ENCODE measurements around the gene BOD1L1.

BOD1L1 gene

GRCh38 chr4:13537832-13538177 lies 89.7 kb downstream of the BOD1L1 start:
- DNase-seq = no peak

- DNase-seq = no peak
These were observed 90.3 kb downstream of the BOD1L1 start for GRCh38 chr4:13537011-13537831.

- DNase-seq = no peak
These were observed 90.9 kb downstream of the BOD1L1 start for GRCh38 chr4:13536607-13537006.

GRCh38 chr4:13535708-13536361 lies 91.7 kb downstream of the BOD1L1 start:
- no peak for DNase-seq

- no peak for DNase-seq
These were observed 92.4 kb downstream of the BOD1L1 start for GRCh38 chr4:13535118-13535517.

- no peak for DNase-seq
These were observed 93.0 kb downstream of the BOD1L1 start for GRCh38 chr4:13534344-13535063.

GRCh38 chr4:13533670-13534343 lies 93.7 kb downstream of the BOD1L1 start:
- DNase-seq = no peak

GRCh38 chr4:13531625-13531998 lies 95.9 kb downstream of the BOD1L1 start:
- DNase-seq = no peak

- DNase-seq = no peak
These were observed 96.5 kb downstream of the BOD1L1 start for GRCh38 chr4:13530823-13531624.

- DNase-seq = no peak
These were observed 98.2 kb downstream of the BOD1L1 start for GRCh38 chr4:13529128-13529919.

GRCh38 chr4:13528821-13529127 lies 98.8 kb downstream of the BOD1L1 start:
- DNase-seq = no peak

- DNase-seq = no peak
These were observed 99.3 kb downstream of the BOD1L1 start for GRCh38 chr4:13527981-13528820.

- DNase-seq = no peak
These were observed 100.1 kb downstream of the BOD1L1 start for GRCh38 chr4:13527192-13527980.

GRCh38 chr4:13526658-13527057 lies 100.9 kb downstream of the BOD1L1 start:
- no peak for DNase-seq

- no peak for DNase-seq
These were observed 101.8 kb downstream of the BOD1L1 start for GRCh38 chr4:13525606-13526281.

GRCh38 chr4:13524504-13525243 lies 102.9 kb downstream of the BOD1L1 start:
- no peak for DNase-seq

- no peak for DNase-seq
These were observed 103.7 kb downstream of the BOD1L1 start for GRCh38 chr4:13523591-13524503.

- no peak for DNase-seq
These were observed 104.4 kb downstream of the BOD1L1 start for GRCh38 chr4:13523105-13523477.
